ENCODE data around the gene DRD4.

DRD4 gene

GRCh38 chr11:623999-624704 is 12.9 kb upstream of the DRD4 start:
- peak; percentile 19 for DNase-seq

DNA sequence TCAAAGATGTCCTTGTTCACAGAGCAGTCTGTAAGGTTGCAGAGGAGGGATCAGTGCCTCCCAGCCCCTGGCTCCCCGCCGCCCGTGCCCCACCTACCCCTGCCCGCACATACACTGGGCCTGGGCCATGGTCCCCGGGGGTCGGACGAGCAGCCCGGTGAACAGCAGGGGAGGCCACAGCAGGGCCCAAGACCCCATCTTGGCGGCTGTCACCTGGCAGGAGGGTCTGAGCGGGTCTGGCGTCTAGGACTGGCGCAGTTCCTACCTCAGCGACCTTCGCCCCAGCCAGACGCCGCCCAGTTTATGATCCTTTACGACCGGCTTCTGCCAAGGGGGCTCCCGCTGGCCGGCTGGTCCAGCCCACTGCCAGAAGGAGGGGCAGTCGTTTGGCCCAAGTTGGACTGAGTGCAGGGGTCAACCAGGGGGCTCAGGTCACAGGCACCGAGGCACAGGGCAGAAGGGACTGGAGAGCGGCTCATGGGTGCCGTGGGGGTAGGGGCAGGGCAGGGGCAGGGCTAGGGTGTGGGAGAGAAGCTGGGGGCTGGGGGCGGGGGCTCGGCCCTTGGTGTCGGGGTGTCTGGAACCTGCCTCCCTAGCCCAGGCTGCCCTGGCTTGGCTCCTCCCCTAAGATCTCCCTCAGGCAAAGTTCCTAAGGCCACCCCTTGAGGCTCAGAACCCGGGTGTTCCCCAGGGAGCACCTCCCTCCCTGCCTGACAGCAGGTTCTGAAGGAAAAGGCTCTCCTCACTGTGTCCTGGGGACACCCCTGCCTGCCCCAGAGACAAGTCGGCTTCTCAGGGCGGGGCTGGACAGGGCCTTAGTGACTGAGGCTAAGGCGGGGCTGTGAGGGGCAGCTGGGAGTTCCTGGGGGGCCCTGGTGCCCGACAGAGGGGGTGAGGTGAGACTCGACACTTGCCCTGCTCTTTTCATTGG is 12.1 kb upstream of the DRD4 start, which contains the start of gene CDHR5:
TSS of gene CDHR5 (minus strand) at position 251 of the 931 bp plus-strand sequence. CDS start at position 198, 53 bp downstream.
- no peak for DNase-seq

DNA sequence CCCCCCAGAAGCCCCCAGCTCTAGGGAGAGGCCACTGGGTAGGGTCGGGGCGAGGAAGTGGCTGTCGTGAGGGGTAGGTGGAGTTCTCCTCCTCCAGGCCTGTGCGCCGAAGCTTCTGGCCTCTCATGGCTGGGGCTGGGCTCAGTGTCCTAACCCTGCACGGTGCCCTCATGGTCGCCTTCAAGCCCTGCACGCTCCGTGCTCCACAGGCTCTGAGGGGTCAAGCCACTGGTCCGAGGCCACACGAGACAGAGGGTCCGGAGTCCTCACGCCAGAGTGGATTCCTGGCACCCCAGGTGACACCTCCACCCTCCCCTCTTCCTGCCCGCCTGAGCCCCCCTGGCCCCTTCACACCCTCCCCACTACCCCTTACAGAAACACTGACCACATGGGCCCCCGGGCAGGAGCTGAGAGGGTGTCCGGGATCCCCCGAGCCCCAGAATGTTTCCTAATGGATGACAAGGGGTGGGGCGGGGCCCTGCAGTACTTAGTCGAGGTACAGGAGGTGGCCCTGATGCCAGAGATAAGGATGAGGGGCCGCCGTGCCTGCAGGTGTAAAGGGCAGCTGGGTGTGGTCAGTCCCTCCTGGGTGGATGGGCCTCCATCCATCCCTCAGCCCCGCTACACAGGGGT is 11.3 kb upstream of the DRD4 start:
- no peak for DNase-seq

- no peak for DNase-seq
Observed at GRCh38 chr11:626475-627307, 10.4 kb upstream of the DRD4 start, which contains the start of gene SCT. Gene SCT (minus strand): TSS chr11:627181. CDS start chr11:627143, 38 bp downstream.

- no peak for DNase-seq
Observed at GRCh38 chr11:627308-627576, 9.8 kb upstream of the DRD4 start.

DNA sequence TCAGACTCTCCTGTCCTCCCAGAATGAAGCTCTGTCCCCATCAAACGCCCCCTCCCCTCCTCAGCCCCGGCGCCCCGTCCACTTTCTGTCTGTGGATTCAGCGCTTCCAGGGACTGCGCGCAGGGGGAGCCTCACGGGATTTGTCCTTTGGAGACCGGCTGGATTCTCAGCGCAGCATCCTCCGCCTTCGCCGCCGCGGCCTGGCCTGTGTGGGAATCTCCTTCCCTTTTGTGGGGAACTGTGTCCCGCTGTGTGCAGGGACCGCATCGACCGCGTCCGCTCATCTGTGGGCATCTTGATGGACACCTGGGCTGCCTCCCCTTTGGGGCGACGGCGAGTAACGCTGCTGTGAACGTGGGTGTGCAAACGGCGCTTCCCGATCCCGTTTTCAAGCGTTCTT is 9.0 kb upstream of the DRD4 start:
- DNase-seq, result no peak

GRCh38 chr11:629237-629583 is 7.9 kb upstream of the DRD4 start:
- peak; percentile 57 for DNase-seq

DNA sequence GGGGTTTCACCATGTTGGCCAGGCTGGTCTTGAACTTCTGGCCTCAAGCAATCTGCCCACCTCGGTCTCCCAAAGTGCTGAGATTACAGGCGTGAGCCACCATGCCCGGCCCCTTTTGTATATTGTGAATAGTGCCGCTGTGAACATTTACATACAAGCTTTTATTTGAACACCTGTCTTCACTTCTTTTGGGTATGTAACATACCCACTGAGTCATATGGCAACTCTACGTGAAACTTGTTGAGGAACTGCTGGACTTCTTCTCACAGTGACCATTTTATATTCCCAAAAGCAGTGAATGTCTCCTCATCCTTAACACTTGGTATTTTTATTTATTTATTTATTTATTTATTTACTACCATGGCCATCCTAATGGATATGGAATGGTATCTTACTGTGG is 6.2 kb upstream of the DRD4 start:
- no peak for DNase-seq

DNA sequence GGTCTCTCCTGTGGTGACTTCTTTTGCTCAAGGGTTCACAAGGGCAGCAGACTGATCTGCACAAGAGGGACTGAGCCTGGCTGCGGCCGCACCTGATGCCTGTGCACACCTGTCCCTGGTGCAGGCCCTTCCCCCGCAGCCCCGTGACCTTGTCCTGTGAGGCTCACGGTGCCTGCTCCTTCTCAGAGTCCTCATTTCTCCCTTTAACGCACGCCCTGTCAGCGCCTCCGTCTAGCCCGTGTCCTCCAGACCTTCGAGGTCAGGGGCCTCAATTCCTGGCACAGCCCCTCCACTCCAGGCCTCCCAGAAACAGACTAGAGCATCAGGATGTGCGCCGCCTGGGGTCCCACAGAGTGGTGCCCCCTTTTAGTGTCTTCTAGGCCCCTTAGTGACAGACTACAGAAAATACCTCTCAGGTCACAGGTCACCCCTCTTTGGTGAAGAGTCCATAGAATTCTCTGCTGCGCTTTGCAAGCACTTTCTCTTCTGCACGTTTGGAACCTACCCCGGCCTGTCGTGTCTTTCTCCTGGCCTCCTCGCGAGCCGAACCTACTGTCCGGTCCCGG is 1.0 kb upstream of the DRD4 start:
- DNase-seq, result no peak

DNA sequence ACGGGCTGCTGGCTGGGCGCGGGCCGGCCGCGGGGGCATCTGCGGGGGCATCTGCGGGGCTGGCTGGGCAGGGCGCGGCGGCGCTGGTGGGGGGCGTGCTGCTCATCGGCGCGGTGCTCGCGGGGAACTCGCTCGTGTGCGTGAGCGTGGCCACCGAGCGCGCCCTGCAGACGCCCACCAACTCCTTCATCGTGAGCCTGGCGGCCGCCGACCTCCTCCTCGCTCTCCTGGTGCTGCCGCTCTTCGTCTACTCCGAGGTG is 194 bp downstream of the DRD4 start:
- DNase-seq, result no peak

GRCh38 chr11:637593-638521 is 788 bp downstream of the DRD4 start:
- DNase-seq, result no peak

- no peak for DNase-seq
Observed at GRCh38 chr11:638631-639331, 1.7 kb downstream of the DRD4 start.

GRCh38 chr11:639332-639955 is 2.4 kb downstream of the DRD4 start:
- DNase-seq, result no peak

GRCh38 chr11:640021-640706 is 3.1 kb downstream of the DRD4 start:
- DNase-seq, result peak; percentile 33

DNA sequence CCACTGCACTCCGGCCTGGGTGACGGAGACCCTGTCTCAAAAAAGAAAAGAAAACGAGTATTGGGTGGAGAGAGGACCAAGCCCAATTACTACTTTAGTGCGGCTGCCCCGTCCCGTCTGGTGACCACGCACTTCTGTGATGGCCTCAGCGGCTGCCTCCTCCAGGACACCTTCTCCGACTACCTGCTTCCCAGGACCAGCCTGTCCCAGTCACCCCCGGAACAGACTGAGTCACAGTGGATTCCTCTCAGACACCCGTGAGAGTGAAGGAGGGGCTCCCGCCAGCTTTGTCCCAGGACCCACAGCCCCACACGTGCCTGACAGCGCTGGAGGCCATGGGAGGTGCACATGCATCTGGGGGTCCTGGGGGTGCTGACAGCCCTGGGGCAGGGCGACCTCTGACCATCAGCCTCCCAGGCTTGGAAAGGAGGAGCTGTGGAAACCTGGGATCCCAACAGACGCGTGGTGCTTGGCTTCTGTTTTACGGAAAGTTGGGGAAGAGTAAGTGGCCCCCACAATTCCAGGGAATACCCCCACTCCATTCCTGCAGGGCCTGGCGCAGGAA is 4.8 kb downstream of the DRD4 start:
- DNase-seq, result no peak

- DNase-seq, result no peak
Observed at GRCh38 chr11:643366-643765, 6.3 kb downstream of the DRD4 start.

- DNase-seq, result no peak
Observed at GRCh38 chr11:643849-644738, 7.0 kb downstream of the DRD4 start.

GRCh38 chr11:645536-645935 is 8.5 kb downstream of the DRD4 start:
- no peak for DNase-seq

DNA sequence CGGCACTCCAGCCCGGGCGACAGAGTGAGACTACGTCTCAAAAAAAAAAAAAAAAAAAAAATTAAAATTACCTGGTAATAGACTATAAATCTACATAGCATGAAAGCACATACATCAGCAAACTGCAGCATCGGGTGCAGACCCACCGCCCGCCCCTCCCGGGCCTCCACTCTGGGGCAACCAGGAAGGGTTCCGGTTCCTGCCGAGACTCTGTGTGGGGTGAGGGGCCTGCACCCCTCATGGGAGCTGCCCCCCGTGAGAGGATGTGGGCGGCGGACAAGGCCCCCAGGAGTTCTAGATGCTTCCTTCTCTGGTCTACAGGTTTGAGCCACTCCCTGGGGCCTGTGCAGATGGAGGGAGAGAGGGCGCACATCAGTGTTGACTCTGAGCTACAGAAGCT is 9.1 kb downstream of the DRD4 start:
- no peak for DNase-seq
